ENCODE data around the gene KLB.

- TF ChIP-seq EZH2 (IDR thresholded peaks at IDR 0.05; ENCODE audit: borderline replicate concordance, low read depth, low read length, severe bottlenecking) = no peak
- TF ChIP-seq, protein P1, sequence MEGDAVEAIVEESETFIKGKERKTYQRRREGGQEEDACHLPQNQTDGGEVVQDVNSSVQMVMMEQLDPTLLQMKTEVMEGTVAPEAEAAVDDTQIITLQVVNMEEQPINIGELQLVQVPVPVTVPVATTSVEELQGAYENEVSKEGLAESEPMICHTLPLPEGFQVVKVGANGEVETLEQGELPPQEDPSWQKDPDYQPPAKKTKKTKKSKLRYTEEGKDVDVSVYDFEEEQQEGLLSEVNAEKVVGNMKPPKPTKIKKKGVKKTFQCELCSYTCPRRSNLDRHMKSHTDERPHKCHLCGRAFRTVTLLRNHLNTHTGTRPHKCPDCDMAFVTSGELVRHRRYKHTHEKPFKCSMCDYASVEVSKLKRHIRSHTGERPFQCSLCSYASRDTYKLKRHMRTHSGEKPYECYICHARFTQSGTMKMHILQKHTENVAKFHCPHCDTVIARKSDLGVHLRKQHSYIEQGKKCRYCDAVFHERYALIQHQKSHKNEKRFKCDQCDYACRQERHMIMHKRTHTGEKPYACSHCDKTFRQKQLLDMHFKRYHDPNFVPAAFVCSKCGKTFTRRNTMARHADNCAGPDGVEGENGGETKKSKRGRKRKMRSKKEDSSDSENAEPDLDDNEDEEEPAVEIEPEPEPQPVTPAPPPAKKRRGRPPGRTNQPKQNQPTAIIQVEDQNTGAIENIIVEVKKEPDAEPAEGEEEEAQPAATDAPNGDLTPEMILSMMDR (IDR thresholded peaks at IDR 0.05; ENCODE audit: borderline replicate concordance, extremely low read depth, low read length, poor library complexity, severe bottlenecking) = no peak
Observed at GRCh38 chr4:39394706-39395105, 12.0 kb upstream of the KLB start.

Data from DND-41 (cell line).